HepG2 (cell line): ENCODE measurements around the gene ERV3-1. TPM values are rescaled to one million over a fixed set of nuclear protein-coding genes. Genes with fewer than 3 reads are reported as not detected.
A peak's percentile ranks its signal among the peaks of the same experiment; 100 is the strongest.

ENCODE experiments used
- AHR ChIP-seq: IDR thresholded peaks from 2 replicates; pipeline ENCODE4 v1.6.1; 2018; ENCODE audit warnings: missing genetic modification reagents, missing compliant biosample characterization
- HDAC1 ChIP-seq: sonication (generic); formaldehyde crosslinking; IDR thresholded peaks from 2 replicates; pipeline ENCODE4 v1.5.1; 2020; ENCODE audit warnings: mild to moderate bottlenecking, missing genetic modification reagents
- KDM4B ChIP-seq: sonication (generic); formaldehyde crosslinking; IDR thresholded peaks from 2 replicates; pipeline ENCODE4 v1.4.0; 2020; ENCODE audit warnings: missing genetic modification reagents
- MBNL3 ChIP-seq: fragments of 250-450 bp; sonication (Bioruptor Pico); conservative IDR thresholded peaks from 2 replicates; pipeline ENCODE4 v1.8.0; 2022; ENCODE audit warnings: mild to moderate bottlenecking, inconsistent platforms
- MED13 ChIP-seq: sonication (generic); formaldehyde crosslinking; IDR thresholded peaks from 2 replicates; pipeline ENCODE4 v1.5.0; 2020; ENCODE audit warnings: missing genetic modification reagents
- MYC ChIP-seq: sonication (generic); formaldehyde crosslinking; IDR thresholded peaks from 2 replicates; pipeline ENCODE4 v1.9.0; 2021; ENCODE audit warnings: missing genetic modification reagents, borderline replicate concordance
- NCOA1 ChIP-seq: sonication (generic); formaldehyde crosslinking; IDR thresholded peaks from 2 replicates; pipeline ENCODE4 v1.9.0; 2021; ENCODE audit warnings: missing genetic modification reagents
- PHB2 ChIP-seq: fragments of 450-650 bp; IDR thresholded peaks from 2 replicates; pipeline ENCODE4 v1.6.1; 2018; ENCODE audit not compliant: partially characterized antibody
- PITX1 ChIP-seq: sonication (generic); formaldehyde crosslinking; IDR thresholded peaks from 2 replicates; pipeline ENCODE4 v1.5.1; 2020; ENCODE audit warnings: mild to moderate bottlenecking, missing genetic modification reagents
- POGZ ChIP-seq: sonication (generic); formaldehyde crosslinking; IDR thresholded peaks from 2 replicates; pipeline ENCODE4 v1.4.0; 2020; ENCODE audit warnings: mild to moderate bottlenecking, missing genetic modification reagents
- TGIF2 ChIP-seq: IDR thresholded peaks from 2 replicates; pipeline ENCODE4 v1.6.1; 2016; ENCODE audit warnings: control low read depth, missing compliant biosample characterization
- ZFX ChIP-seq: sonication (generic); formaldehyde crosslinking; IDR thresholded peaks from 2 replicates; pipeline ENCODE4 v1.4.0; 2020; ENCODE audit warnings: mild to moderate bottlenecking, low read depth, missing genetic modification reagents, moderate library complexity
- ZNF207 ChIP-seq: fragments of 450-650 bp; IDR thresholded peaks from 2 replicates; pipeline ENCODE4 v1.6.1; 2016; ENCODE audit warnings: antibody characterized with exemption, borderline replicate concordance
- ZNF264 ChIP-seq: sonication (generic); formaldehyde crosslinking; IDR thresholded peaks from 2 replicates; pipeline ENCODE4 v1.4.0; 2020; ENCODE audit warnings: missing genetic modification reagents
- ZNF3 ChIP-seq: IDR thresholded peaks from 2 replicates; pipeline ENCODE4 v1.7.0; 2017; ENCODE audit warnings: inconsistent platforms
- ZNF317 ChIP-seq: sonication (generic); formaldehyde crosslinking; IDR thresholded peaks from 2 replicates; pipeline ENCODE4 v1.5.0; 2020; ENCODE audit warnings: mild to moderate bottlenecking, missing genetic modification reagents
- ZNF33A ChIP-seq: sonication (generic); formaldehyde crosslinking; IDR thresholded peaks from 2 replicates; pipeline ENCODE4 v1.5.1; 2020; ENCODE audit warnings: missing genetic modification reagents, mild to moderate bottlenecking, moderate library complexity, borderline replicate concordance
- ZNF510 ChIP-seq: sonication (generic); formaldehyde crosslinking; IDR thresholded peaks from 2 replicates; pipeline ENCODE4 v1.4.0; 2020; ENCODE audit warnings: low read depth, mild to moderate bottlenecking, missing genetic modification reagents
- ZNF672 ChIP-seq: sonication (generic); formaldehyde crosslinking; IDR thresholded peaks from 2 replicates; pipeline ENCODE4 v1.8.1; 2022; ENCODE audit warnings: missing genetic modification reagents
- ZNF709 ChIP-seq: sonication (generic); formaldehyde crosslinking; IDR thresholded peaks from 2 replicates; pipeline ENCODE4 v1.5.0; 2020; ENCODE audit warnings: mild to moderate bottlenecking, missing genetic modification reagents
- ZNF788 ChIP-seq: sonication (generic); formaldehyde crosslinking; IDR thresholded peaks from 2 replicates; pipeline ENCODE4 v1.5.0; 2020; ENCODE audit warnings: mild to moderate bottlenecking, missing genetic modification reagents, borderline replicate concordance
- polyA plus RNA-seq, 8 experiments: library from polyadenylated mRNA; depleted of rRNA in 3 of 8; stranded (reverse) in 7 of 8; unstranded in 1 of 8; fragments of >200 nt; fragmentation: Illumina TruSeq in 4 of 8; extraction: Trizol in 4 of 8; gene quantifications; 2 replicates each; pipeline versions ENCODE4 v1.2.1 to v1.2.3, GENCODE V29; 2011 to 2016; ENCODE audit warnings: low read depth in 4 of 8, missing spikeins in 1 of 8, mixed read lengths in 1 of 8; ENCODE audit not compliant: insufficient read depth in 1 of 8
- total RNA-seq, 5 experiments: library from RNA; depleted of rRNA; stranded (reverse); fragments of >200 nt; fragmentation: Illumina TruSeq; extraction: Trizol; gene quantifications; 2 replicates each; pipeline ENCODE4 v1.2.3, GENCODE V29; 2016; ENCODE audit warnings: low read depth in 1 of 5
- TF ChIP-seq, protein P1 (sequence below): fragments of 450-650 bp; IDR thresholded peaks from 2 replicates; pipeline ENCODE4 v1.6.1; 2017; ENCODE audit warnings: mild to moderate bottlenecking
- TF ChIP-seq, protein P2 (sequence below): sonication (generic); formaldehyde crosslinking; IDR thresholded peaks from 2 replicates; pipeline ENCODE4 v1.4.0; 2020; ENCODE audit warnings: mild to moderate bottlenecking, missing genetic modification reagents

ERV3-1 gene
- total and polyA plus RNA-seq, 2 of the 13 experiments (the other 11 are each of a cell fraction or from before 2014, with no cell fraction given): 20.4 to 86.3 TPM

DNA sequence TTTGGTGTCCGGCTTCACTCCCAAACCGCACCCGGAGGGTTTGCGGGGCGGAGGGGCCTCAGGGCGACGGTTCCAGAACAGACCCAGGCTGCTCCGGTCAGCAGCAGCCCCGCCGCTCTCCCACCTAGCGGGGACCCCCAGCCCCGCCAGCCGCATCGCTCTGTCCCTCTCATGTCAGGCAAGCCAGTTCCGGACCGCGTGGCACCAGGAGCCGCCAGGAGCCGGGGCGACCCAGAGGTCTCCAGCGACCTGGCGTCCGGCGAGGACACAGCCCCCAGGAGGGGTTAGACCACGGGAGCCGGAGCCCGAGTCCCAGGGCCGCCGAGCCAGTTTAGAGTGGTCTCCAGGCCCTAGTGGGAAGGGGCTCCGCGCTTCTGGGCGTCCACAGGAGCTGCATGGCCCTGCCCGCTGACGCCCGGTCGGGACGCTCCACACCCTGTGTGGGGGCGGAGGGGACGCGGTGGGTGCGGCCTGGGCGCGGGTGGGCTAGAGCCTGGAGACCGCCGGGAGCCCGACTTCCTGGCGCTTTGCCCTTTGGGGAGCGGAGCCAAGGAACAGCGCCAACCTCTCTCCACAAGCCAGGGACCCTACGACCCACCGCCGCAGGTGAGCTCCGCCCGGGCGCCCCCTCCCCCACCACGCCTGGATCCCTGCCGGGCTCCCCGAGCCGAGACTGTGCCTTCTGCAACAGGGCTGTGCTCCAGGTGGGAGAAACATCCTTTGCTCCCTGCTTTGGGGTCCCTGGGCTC is 59.1 kb downstream of the ERV3-1 start (continued):
- TF ChIP-seq AHR (CRISPR knock-in tag) (no peak), ZNF264 (CRISPR knock-in tag) (no peak), KDM4B (CRISPR knock-in tag) (no peak), HDAC1 (CRISPR knock-in tag) (no peak), MBNL3 (CRISPR knock-in tag) (no peak), ZNF709 (CRISPR knock-in tag) (0 out of 2 replicates have a peak, but pooled peaks have one; percentile 39), ZNF788 (CRISPR knock-in tag) (no peak), NCOA1 (CRISPR knock-in tag) (0 out of 2 replicates have a peak, but pooled peaks have one; percentile 42), ZNF3 (CRISPR knock-in tag) (no peak), ZFX (CRISPR knock-in tag) (peak; percentile 63), ZNF510 (CRISPR knock-in tag) (no peak), POGZ (CRISPR knock-in tag) (0 out of 2 replicates have a peak, but pooled peaks have one; percentile 18), MYC (CRISPR knock-in tag) (peak; percentile 39; the same call in 1 of the 2 replicates), MED13 (CRISPR knock-in tag) (no peak), TGIF2 (no peak), ZNF672 (CRISPR knock-in tag) (no peak), ZNF317 (no peak; the same call in 1 of the 2 replicates), PITX1 (CRISPR knock-in tag) (no peak), PHB2 (no peak), ZNF207 (no peak), ZNF33A (no peak)
- TF ChIP-seq, protein P1, sequence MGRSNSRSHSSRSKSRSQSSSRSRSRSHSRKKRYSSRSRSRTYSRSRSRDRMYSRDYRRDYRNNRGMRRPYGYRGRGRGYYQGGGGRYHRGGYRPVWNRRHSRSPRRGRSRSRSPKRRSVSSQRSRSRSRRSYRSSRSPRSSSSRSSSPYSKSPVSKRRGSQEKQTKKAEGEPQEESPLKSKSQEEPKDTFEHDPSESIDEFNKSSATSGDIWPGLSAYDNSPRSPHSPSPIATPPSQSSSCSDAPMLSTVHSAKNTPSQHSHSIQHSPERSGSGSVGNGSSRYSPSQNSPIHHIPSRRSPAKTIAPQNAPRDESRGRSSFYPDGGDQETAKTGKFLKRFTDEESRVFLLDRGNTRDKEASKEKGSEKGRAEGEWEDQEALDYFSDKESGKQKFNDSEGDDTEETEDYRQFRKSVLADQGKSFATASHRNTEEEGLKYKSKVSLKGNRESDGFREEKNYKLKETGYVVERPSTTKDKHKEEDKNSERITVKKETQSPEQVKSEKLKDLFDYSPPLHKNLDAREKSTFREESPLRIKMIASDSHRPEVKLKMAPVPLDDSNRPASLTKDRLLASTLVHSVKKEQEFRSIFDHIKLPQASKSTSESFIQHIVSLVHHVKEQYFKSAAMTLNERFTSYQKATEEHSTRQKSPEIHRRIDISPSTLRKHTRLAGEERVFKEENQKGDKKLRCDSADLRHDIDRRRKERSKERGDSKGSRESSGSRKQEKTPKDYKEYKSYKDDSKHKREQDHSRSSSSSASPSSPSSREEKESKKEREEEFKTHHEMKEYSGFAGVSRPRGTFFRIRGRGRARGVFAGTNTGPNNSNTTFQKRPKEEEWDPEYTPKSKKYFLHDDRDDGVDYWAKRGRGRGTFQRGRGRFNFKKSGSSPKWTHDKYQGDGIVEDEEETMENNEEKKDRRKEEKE: no peak
- TF ChIP-seq, protein P2, sequence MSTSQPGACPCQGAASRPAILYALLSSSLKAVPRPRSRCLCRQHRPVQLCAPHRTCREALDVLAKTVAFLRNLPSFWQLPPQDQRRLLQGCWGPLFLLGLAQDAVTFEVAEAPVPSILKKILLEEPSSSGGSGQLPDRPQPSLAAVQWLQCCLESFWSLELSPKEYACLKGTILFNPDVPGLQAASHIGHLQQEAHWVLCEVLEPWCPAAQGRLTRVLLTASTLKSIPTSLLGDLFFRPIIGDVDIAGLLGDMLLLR: no peak
